Stimulated activated naive CD8-positive, alpha-beta T cell treated with anti-CD3 and anti-CD28 coated beads, Interleukin-15, Interleukin-2, amounts not matched to agents 100 ng/mL and 50 ng/mL, for 24 hours (primary cell): Measurements from ENCODE around the gene C3orf33.
"Not testable (repeated sequence)": the region's sequence is repeated elsewhere in the genome, so short reads cannot be mapped to it uniquely, and the experiment has no call there.

Source experiments
- H3K27ac Mint-ChIP-seq: one replicate; pipeline ENCODE4 v1.8.0; 2021; ENCODE audit warnings: mild to moderate bottlenecking, mixed read lengths
- H3K27me3 Mint-ChIP-seq: one replicate; pipeline ENCODE4 v1.8.0; 2021; ENCODE audit warnings: mixed read lengths
- H3K36me3 Mint-ChIP-seq: one replicate; pipeline ENCODE4 v1.8.0; 2021; ENCODE audit warnings: low read depth, mixed read lengths
- H3K4me1 Mint-ChIP-seq: one replicate; pipeline ENCODE4 v1.8.0; 2021; ENCODE audit warnings: low read depth, mixed read lengths
- H3K4me3 Mint-ChIP-seq: one replicate; pipeline ENCODE4 v1.8.0; 2021; ENCODE audit warnings: mild to moderate bottlenecking, mixed read lengths
- H3K9me3 Mint-ChIP-seq: one replicate; pipeline ENCODE4 v1.8.0; 2021; ENCODE audit warnings: mixed read lengths

Gene C3orf33

GRCh38 chr3:155805802-155806618 lies at the start of gene C3orf33:
C3orf33 (minus strand) TSS chr3:155806278; CDS start chr3:155806252, 26 bp downstream.
- no peaks in the 10 kb centered on the region for H3K9me3 Mint-ChIP-seq
- peak within 1 kb of the TSS; percentile 86 for H3K4me3 Mint-ChIP-seq
- peaks cover 13% of the 10 kb centered on the region for H3K4me1 Mint-ChIP-seq
- H3K27me3 Mint-ChIP-seq = no peaks in the 10 kb centered on the region
- peak within 1 kb of the TSS; percentile 78 for H3K27ac Mint-ChIP-seq
- peaks cover 11% of the 10 kb centered on the region for H3K36me3 Mint-ChIP-seq

- Mint-ChIP-seq H3K27ac (peak within 1 kb of the TSS; percentile 99), H3K27me3 (no peaks in the 10 kb centered on the region), H3K4me3 (peak within 1 kb of the TSS; percentile 98), H3K4me1 (peaks cover 38% of the 10 kb centered on the region), H3K9me3 (no peaks in the 10 kb centered on the region), H3K36me3 (peaks cover 31% of the 10 kb centered on the region)
Measured at GRCh38 chr3:155854141-155854940, 48.3 kb upstream of the C3orf33 start, which contains the start of gene SLC33A1. SLC33A1 (minus strand) TSS chr3:155854427; CDS start chr3:155853997, 430 bp downstream.

- H3K9me3 Mint-ChIP-seq = no peaks in the 10 kb centered on the region
- H3K4me1 Mint-ChIP-seq = peaks cover 43% of the 10 kb centered on the region
- H3K4me3 Mint-ChIP-seq = peak overlapping the region; percentile 98
- H3K27me3 Mint-ChIP-seq = no peaks in the 10 kb centered on the region
- H3K36me3 Mint-ChIP-seq = peaks cover 34% of the 10 kb centered on the region
- H3K27ac Mint-ChIP-seq = peak overlapping the region; percentile 99
Measured at GRCh38 chr3:155853214-155854140, 47.4 kb upstream of the C3orf33 start.

- Mint-ChIP-seq H3K27ac (peak overlapping the region; percentile 99), H3K4me3 (peak overlapping the region; percentile 98), H3K4me1 (peaks cover 52% of the 10 kb centered on the region), H3K9me3 (no peaks in the 10 kb centered on the region), H3K27me3 (no peaks in the 10 kb centered on the region), H3K36me3 (peaks cover 40% of the 10 kb centered on the region)
Measured at GRCh38 chr3:155852341-155852740, 46.3 kb upstream of the C3orf33 start.

- not testable (repeated sequence) for H3K27ac Mint-ChIP-seq
Measured at GRCh38 chr3:155849404-155849803, 43.3 kb upstream of the C3orf33 start.

GRCh38 chr3:155847993-155848392 lies 41.9 kb upstream of the C3orf33 start:
- H3K9me3 Mint-ChIP-seq = no peaks in the 10 kb centered on the region
- H3K4me1 Mint-ChIP-seq = peaks cover 75% of the 10 kb centered on the region
- no peaks in the 10 kb centered on the region for H3K27me3 Mint-ChIP-seq
- peak overlapping the region; percentile 23 for H3K4me3 Mint-ChIP-seq
- no peak overlapping the region for H3K27ac Mint-ChIP-seq
- H3K36me3 Mint-ChIP-seq = peaks cover 49% of the 10 kb centered on the region

More at GRCh38 chr3:155849404-155849803, 43.3 kb upstream of the C3orf33 start:
- H3K27me3 Mint-ChIP-seq, H3K9me3 Mint-ChIP-seq: not testable (repeated sequence)
- H3K4me3 Mint-ChIP-seq = peak overlapping the region; percentile 57
- peaks cover 50% of the 10 kb centered on the region for H3K36me3 Mint-ChIP-seq
- peaks cover 73% of the 10 kb centered on the region for H3K4me1 Mint-ChIP-seq

- Mint-ChIP-seq H3K36me3 (peaks cover 34% of the 10 kb centered on the region), H3K27ac (peak overlapping the region; percentile 54), H3K27me3 (no peaks in the 10 kb centered on the region), H3K4me3 (peak overlapping the region; percentile 34), H3K4me1 (peaks cover 59% of the 10 kb centered on the region), H3K9me3 (no peaks in the 10 kb centered on the region)
Measured at GRCh38 chr3:155846119-155846518, 40.0 kb upstream of the C3orf33 start.

GRCh38 chr3:155843569-155843968 lies 37.5 kb upstream of the C3orf33 start:
- Mint-ChIP-seq H3K27me3 (no peaks in the 10 kb centered on the region), H3K36me3 (peaks cover 24% of the 10 kb centered on the region), H3K4me1 (peaks cover 44% of the 10 kb centered on the region), H3K4me3 (no peak overlapping the region), H3K9me3 (no peaks in the 10 kb centered on the region), H3K27ac (no peak overlapping the region)

GRCh38 chr3:155835341-155836071 lies 29.4 kb upstream of the C3orf33 start:
- no peaks in the 10 kb centered on the region for H3K27me3 Mint-ChIP-seq
- no peak overlapping the region for H3K4me3 Mint-ChIP-seq
- peaks cover 8% of the 10 kb centered on the region for H3K4me1 Mint-ChIP-seq
- peaks cover 28% of the 10 kb centered on the region for H3K36me3 Mint-ChIP-seq
- no peak overlapping the region for H3K27ac Mint-ChIP-seq
- H3K9me3 Mint-ChIP-seq = no peaks in the 10 kb centered on the region

- H3K4me3 Mint-ChIP-seq, H3K27ac Mint-ChIP-seq, H3K27me3 Mint-ChIP-seq, H3K9me3 Mint-ChIP-seq, H3K4me1 Mint-ChIP-seq: not testable (repeated sequence)
- peaks cover 22% of the 10 kb centered on the region for H3K36me3 Mint-ChIP-seq
Measured at GRCh38 chr3:155828490-155829098, 22.5 kb upstream of the C3orf33 start.

- H3K27ac Mint-ChIP-seq = no peak overlapping the region
- H3K4me3 Mint-ChIP-seq = no peak overlapping the region
- H3K4me1 Mint-ChIP-seq = no peaks in the 10 kb centered on the region
- no peaks in the 10 kb centered on the region for H3K27me3 Mint-ChIP-seq
- no peaks in the 10 kb centered on the region for H3K9me3 Mint-ChIP-seq
- no peaks in the 10 kb centered on the region for H3K36me3 Mint-ChIP-seq
Measured at GRCh38 chr3:155815030-155815545, 9.0 kb upstream of the C3orf33 start.

GRCh38 chr3:155813224-155813623 lies 7.1 kb upstream of the C3orf33 start:
- not testable (repeated sequence) for H3K27ac Mint-ChIP-seq, H3K9me3 Mint-ChIP-seq, H3K4me1 Mint-ChIP-seq, H3K4me3 Mint-ChIP-seq, H3K27me3 Mint-ChIP-seq, H3K36me3 Mint-ChIP-seq

- H3K27me3 Mint-ChIP-seq = no peaks in the 10 kb centered on the region
- no peaks in the 10 kb centered on the region for H3K36me3 Mint-ChIP-seq
- peaks cover 13% of the 10 kb centered on the region for H3K4me1 Mint-ChIP-seq
- H3K4me3 Mint-ChIP-seq = no peak overlapping the region
- no peaks in the 10 kb centered on the region for H3K9me3 Mint-ChIP-seq
- no peak overlapping the region for H3K27ac Mint-ChIP-seq
Measured at GRCh38 chr3:155809181-155809580, 3.1 kb upstream of the C3orf33 start.
